Measurements from ENCODE around the gene SSU72.

The SSU72 gene

GRCh38 chr1:1609822-1610485 is 35.3 kb upstream of the SSU72 start:
- DNase-seq: no peak

- no peak for DNase-seq
Measured at GRCh38 chr1:1606232-1606631, 31.6 kb upstream of the SSU72 start.

- no peak for DNase-seq
Measured at GRCh38 chr1:1605724-1606123, 31.1 kb upstream of the SSU72 start.

- DNase-seq: no peak
Measured at GRCh38 chr1:1605034-1605591, 30.4 kb upstream of the SSU72 start.

GRCh38 chr1:1604374-1605033 is 29.8 kb upstream of the SSU72 start:
- DNase-seq: no peak

GRCh38 chr1:1603671-1604373 is 29.2 kb upstream of the SSU72 start:
- no peak for DNase-seq

- DNase-seq: no peak
Measured at GRCh38 chr1:1602968-1603506, 28.4 kb upstream of the SSU72 start.

GRCh38 chr1:1602304-1602967 is 27.8 kb upstream of the SSU72 start:
- DNase-seq: no peak

- no peak for DNase-seq
Measured at GRCh38 chr1:1601564-1602303, 27.1 kb upstream of the SSU72 start.

- no peak for DNase-seq
Measured at GRCh38 chr1:1600861-1601563, 26.3 kb upstream of the SSU72 start.

- DNase-seq: peak; percentile 49
Measured at GRCh38 chr1:1599935-1600860, 25.5 kb upstream of the SSU72 start, which contains the start of gene FNDC10. Gene FNDC10, minus strand, starts transcription at chr1:1600135. Its CDS starts 120 bp downstream, at chr1:1600015.

GRCh38 chr1:1599030-1599934 is 24.6 kb upstream of the SSU72 start:
- peak; percentile 72 for DNase-seq

- DNase-seq: no peak
Measured at GRCh38 chr1:1598720-1599029, 24.0 kb upstream of the SSU72 start.

- DNase-seq: peak; percentile 7
Measured at GRCh38 chr1:1598051-1598719, 23.5 kb upstream of the SSU72 start.

- DNase-seq: peak; percentile 25
Measured at GRCh38 chr1:1597275-1597930, 22.7 kb upstream of the SSU72 start.

GRCh38 chr1:1596493-1597274 is 22.0 kb upstream of the SSU72 start:
- peak; percentile 43 for DNase-seq

- peak; percentile 5 for DNase-seq
Measured at GRCh38 chr1:1595341-1595740, 20.7 kb upstream of the SSU72 start.
